Uterus (tissue), 2 donors: ENCODE results near the gene FOXE1.

Source experiments
- CTCF ChIP-seq, 4 experiments: fragments of 200-600 bp in 2 of 4; fragments of 450-650 bp in 2 of 4; sonication (generic) in 2 of 4; IDR thresholded peaks; one replicate each; pipeline ENCODE4 v1.5.1; 2016 to 2019; ENCODE audit warnings: antibody characterized with exemption in 4 of 4, mild to moderate bottlenecking in 2 of 4, moderate library complexity in 1 of 4
- POLR2A ChIP-seq, 2 donors: fragments of 450-650 bp; IDR thresholded peaks; one replicate each; pipeline ENCODE4 v1.6.1; 2016; ENCODE audit warnings: antibody characterized with exemption in 2 of 2, mild to moderate bottlenecking in 1 of 2, moderate library complexity in 1 of 2

DNA sequence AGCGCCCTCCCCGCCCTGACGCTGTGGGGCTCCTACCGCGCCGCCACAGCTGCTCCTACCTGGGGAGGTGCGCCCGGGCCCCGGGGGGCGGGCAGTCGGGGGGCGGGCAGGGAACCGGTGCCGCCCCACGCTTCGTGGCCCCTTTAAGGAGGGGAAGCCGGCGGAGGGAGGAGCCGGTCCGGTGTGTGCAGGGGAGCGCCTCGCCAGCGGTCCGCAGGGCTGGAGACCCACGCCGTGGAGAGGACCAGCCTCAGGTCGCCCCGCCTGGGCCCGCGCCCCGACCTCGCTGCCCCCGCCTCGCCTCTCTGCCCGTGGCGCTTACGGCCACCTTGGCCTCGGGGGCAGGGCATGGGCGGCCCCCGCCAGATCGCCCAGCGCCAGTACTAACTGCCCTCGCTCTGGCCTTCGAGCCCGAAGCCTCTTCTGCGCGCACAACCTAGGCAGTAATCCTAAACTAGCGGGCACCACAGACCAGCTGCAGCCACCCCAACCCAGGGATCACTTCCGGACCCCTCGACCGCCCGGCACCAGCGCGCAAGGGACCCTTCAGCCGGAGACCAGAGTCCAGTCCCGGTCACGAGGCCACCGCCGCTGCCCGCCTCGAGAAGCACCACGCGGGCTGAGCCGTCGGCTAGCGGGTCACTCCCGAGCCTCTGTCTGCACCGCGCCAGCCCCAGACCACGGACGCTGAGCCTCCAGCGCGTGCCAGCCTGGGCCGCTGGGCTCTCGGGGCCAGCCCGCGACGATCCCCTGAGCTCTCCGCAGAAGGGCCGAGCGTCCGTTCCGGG lies at the start of gene FOXE1:
- TF ChIP-seq CTCF (IDR thresholded peaks at IDR 0.05) = no peak
- no peak for TF ChIP-seq POLR2A (IDR thresholded peaks at IDR 0.05)
